ENCODE data around the gene CRIP3. TPM values are rescaled to one million over a fixed set of nuclear protein-coding genes. Genes with fewer than 3 reads are reported as not detected.

The CRIP3 gene
- total and polyA plus RNA-seq, 2 of the 13 experiments (the other 11 are each of a cell fraction or from before 2014, with no cell fraction given), result 6.3 to 9.3 TPM

DNA sequence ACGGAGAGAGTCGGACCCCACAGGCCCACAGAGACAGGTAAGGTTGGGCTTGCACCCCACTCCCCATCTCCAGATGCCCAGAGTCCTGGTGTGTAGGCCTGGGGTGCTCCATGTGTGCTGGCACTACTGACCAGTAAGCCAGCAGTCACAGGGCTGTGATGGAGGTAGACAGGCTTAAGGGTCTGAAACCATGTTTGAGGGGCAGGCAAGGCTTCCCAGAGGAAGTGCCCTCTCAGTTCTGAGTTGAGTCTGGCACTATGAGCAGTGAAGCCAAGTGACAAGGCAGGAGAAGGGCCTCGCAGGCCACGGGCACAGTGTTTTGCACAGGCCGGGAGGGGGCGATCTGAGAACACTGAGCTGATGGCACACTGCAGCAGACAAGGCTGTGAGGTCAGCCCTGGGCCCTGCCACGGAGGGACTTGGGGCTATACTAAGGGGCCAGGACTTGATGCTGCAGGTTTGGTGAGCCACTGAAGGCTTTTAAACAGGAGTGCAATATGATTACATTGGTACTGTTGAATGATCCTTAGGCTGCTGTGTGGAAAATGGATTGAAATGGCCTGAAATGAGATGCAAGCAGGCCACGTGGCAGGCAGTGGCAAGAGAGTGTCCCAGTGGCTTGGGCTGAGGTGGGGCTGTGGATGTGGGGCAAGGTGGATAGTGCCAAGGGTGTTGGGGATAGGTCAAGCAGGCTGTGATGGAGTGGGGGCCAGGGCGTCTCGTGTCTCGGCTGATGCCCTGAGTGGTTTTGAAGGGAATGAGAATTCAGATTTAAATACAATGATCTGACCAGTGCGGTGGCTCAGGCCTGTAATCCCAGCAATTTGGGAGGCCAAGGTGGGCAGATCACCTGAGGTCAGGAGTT lies 45.1 kb downstream of the CRIP3 start (continued):
- TF ChIP-seq NCOA2 (CRISPR knock-in tag; IDR thresholded peaks at IDR 0.05) (peak; percentile 56), KLF6 (CRISPR knock-in tag; IDR thresholded peaks at IDR 0.05) (peak; percentile 87), ZFP36 (IDR thresholded peaks at IDR 0.05; ENCODE audit: borderline replicate concordance, low read depth, low read length, partially characterized antibody) (no peak), ZNF549 (CRISPR knock-in tag; IDR thresholded peaks at IDR 0.05) (no peak), TAF1 (CRISPR knock-in tag; IDR thresholded peaks at IDR 0.05) (no peak), ZNF556 (CRISPR knock-in tag; IDR thresholded peaks at IDR 0.05; ENCODE audit: borderline replicate concordance) (peak; percentile 77; the same call in 1 of the 2 replicates), POLR2A (IDR thresholded peaks at IDR 0.05; ENCODE audit: insufficient read depth in 1 of 2, low read depth in 2 of 2, low read length in 2 of 2) (no peak), THAP7 (CRISPR knock-in tag; IDR thresholded peaks at IDR 0.05) (no peak), ZNF253 (CRISPR knock-in tag; IDR thresholded peaks at IDR 0.05; ENCODE audit: borderline replicate concordance) (no peak), PHB2 (IDR thresholded peaks at IDR 0.05; ENCODE audit: partially characterized antibody) (no peak), KMT2A (CRISPR knock-in tag; IDR thresholded peaks at IDR 0.05) (0 out of 2 replicates have a peak, but pooled peaks have one; percentile 69), ETV5 (CRISPR knock-in tag; IDR thresholded peaks at IDR 0.05; ENCODE audit: borderline replicate concordance) (peak; percentile 36; the same call in 1 of the 2 replicates), SIN3B (IDR thresholded peaks at IDR 0.05; ENCODE audit: low read length) (no peak), ZNF740 (CRISPR knock-in tag; IDR thresholded peaks at IDR 0.05) (no peak), HNRNPUL1 (IDR thresholded peaks at IDR 0.05; ENCODE audit: low read depth, low read length) (no peak)
- TF ChIP-seq, protein P1, sequence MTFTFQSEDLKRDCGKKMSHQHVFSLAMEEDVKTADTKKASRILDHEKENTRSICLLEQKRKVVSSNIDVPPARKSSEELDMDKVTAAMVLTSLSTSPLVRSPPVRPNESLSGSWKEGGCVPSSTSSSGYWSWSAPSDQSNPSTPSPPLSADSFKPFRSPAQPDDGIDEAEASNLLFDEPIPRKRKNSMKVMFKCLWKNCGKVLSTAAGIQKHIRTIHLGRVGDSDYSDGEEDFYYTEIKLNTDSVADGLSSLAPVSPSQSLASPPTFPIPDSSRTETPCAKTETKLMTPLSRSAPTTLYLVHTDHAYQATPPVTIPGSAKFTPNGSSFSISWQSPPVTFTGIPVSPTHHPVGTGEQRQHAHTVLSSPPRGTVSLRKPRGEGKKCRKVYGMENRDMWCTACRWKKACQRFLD (CRISPR knock-in tag; IDR thresholded peaks at IDR 0.05; ENCODE audit: borderline replicate concordance), result peak; percentile 65; the same call in 1 of the 2 replicates
- TF ChIP-seq, protein P2, sequence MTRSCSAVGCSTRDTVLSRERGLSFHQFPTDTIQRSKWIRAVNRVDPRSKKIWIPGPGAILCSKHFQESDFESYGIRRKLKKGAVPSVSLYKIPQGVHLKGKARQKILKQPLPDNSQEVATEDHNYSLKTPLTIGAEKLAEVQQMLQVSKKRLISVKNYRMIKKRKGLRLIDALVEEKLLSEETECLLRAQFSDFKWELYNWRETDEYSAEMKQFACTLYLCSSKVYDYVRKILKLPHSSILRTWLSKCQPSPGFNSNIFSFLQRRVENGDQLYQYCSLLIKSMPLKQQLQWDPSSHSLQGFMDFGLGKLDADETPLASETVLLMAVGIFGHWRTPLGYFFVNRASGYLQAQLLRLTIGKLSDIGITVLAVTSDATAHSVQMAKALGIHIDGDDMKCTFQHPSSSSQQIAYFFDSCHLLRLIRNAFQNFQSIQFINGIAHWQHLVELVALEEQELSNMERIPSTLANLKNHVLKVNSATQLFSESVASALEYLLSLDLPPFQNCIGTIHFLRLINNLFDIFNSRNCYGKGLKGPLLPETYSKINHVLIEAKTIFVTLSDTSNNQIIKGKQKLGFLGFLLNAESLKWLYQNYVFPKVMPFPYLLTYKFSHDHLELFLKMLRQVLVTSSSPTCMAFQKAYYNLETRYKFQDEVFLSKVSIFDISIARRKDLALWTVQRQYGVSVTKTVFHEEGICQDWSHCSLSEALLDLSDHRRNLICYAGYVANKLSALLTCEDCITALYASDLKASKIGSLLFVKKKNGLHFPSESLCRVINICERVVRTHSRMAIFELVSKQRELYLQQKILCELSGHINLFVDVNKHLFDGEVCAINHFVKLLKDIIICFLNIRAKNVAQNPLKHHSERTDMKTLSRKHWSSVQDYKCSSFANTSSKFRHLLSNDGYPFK (CRISPR knock-in tag; IDR thresholded peaks at IDR 0.05; ENCODE audit: borderline replicate concordance), result 0 out of 2 replicates have a peak, but pooled peaks have one; percentile 28
- TF ChIP-seq, protein P3, sequence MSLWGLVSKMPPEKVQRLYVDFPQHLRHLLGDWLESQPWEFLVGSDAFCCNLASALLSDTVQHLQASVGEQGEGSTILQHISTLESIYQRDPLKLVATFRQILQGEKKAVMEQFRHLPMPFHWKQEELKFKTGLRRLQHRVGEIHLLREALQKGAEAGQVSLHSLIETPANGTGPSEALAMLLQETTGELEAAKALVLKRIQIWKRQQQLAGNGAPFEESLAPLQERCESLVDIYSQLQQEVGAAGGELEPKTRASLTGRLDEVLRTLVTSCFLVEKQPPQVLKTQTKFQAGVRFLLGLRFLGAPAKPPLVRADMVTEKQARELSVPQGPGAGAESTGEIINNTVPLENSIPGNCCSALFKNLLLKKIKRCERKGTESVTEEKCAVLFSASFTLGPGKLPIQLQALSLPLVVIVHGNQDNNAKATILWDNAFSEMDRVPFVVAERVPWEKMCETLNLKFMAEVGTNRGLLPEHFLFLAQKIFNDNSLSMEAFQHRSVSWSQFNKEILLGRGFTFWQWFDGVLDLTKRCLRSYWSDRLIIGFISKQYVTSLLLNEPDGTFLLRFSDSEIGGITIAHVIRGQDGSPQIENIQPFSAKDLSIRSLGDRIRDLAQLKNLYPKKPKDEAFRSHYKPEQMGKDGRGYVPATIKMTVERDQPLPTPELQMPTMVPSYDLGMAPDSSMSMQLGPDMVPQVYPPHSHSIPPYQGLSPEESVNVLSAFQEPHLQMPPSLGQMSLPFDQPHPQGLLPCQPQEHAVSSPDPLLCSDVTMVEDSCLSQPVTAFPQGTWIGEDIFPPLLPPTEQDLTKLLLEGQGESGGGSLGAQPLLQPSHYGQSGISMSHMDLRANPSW (CRISPR knock-in tag; IDR thresholded peaks at IDR 0.05; ENCODE audit: borderline replicate concordance), result no peak
- TF ChIP-seq, protein P4, sequence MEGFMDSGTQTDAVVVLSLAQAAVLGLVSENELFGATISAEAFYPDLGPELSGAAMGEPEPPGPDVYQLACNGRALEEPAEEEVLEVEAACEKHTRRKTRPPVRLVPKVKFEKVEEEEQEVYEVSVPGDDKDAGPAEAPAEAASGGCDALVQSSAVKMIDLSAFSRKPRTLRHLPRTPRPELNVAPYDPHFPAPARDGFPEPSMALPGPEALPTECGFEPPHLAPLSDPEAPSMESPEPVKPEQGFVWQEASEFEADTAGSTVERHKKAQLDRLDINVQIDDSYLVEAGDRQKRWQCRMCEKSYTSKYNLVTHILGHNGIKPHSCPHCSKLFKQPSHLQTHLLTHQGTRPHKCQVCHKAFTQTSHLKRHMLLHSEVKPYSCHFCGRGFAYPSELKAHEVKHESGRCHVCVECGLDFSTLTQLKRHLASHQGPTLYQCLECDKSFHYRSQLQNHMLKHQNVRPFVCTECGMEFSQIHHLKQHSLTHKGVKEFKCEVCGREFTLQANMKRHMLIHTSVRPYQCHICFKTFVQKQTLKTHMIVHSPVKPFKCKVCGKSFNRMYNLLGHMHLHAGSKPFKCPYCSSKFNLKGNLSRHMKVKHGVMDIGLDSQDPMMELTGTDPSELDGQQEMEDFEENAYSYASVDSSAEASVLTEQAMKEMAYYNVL (CRISPR knock-in tag; IDR thresholded peaks at IDR 0.05; ENCODE audit: borderline replicate concordance), result 0 out of 2 replicates have a peak, but pooled peaks have one; percentile 4
